Erythroblast (primary cell): ENCODE results near the gene FLVCR2.

ENCODE experiments used
- GATA1 ChIP-seq: IDR thresholded peaks from 2 replicates; pipeline ENCODE4 v1.6.1; 2011; ENCODE audit warnings: low read depth, mild to moderate bottlenecking, control low read depth, low read length, moderate library complexity
- POLR2A ChIP-seq: IDR thresholded peaks from 2 replicates; pipeline ENCODE4 v1.6.1; 2011; ENCODE audit warnings: mild to moderate bottlenecking, low read length

- TF ChIP-seq POLR2A (peak; percentile 90), GATA1 (no peak)
These were observed 82.4 kb downstream of the FLVCR2 start, which contains the start of the genes ERG28 and TTLL5 for GRCh38 chr14:75660630-75661498.
